ENCODE data around the gene CSNK1A1. TPM values are rescaled to one million over a fixed set of nuclear protein-coding genes. Genes with fewer than 3 reads are reported as not detected.

The CSNK1A1 gene
- total RNA-seq, 1 experiment from 2014 or later, result 244 TPM

DNA sequence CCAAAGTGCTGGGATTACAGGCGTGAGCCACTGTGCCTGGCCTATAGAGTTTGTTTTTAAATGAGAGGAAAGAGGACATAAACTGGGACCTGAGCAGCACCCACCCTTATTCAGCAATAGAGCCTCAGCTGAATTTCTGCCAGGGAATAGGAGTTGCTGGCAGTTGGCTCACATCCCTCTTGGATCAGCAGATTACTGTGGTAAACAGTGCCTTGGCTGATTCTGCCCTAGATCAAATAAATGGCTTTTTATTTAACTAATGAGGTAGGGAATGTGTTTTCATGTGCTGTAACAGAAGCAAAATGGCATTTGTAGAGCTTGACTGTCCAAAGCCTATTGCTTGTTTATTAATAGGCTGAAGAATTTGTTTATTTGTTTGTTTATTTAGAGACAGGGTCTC lies 32.2 kb upstream of the CSNK1A1 start:
- TF ChIP-seq, protein P1, sequence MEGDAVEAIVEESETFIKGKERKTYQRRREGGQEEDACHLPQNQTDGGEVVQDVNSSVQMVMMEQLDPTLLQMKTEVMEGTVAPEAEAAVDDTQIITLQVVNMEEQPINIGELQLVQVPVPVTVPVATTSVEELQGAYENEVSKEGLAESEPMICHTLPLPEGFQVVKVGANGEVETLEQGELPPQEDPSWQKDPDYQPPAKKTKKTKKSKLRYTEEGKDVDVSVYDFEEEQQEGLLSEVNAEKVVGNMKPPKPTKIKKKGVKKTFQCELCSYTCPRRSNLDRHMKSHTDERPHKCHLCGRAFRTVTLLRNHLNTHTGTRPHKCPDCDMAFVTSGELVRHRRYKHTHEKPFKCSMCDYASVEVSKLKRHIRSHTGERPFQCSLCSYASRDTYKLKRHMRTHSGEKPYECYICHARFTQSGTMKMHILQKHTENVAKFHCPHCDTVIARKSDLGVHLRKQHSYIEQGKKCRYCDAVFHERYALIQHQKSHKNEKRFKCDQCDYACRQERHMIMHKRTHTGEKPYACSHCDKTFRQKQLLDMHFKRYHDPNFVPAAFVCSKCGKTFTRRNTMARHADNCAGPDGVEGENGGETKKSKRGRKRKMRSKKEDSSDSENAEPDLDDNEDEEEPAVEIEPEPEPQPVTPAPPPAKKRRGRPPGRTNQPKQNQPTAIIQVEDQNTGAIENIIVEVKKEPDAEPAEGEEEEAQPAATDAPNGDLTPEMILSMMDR (conservative IDR thresholded peaks at IDR 0.05; ENCODE audit: low read depth, low read length), result no peak
- TF ChIP-seq EZH2 (IDR thresholded peaks at IDR 0.05; ENCODE audit: borderline replicate concordance, low read depth, low read length, poor library complexity, severe bottlenecking), result no peak
- no TSS peak for BruUV-seq (replicated peaks)
- Histone ChIP-seq H3K4me3 (ENCODE audit: low read depth, low read length, poor library complexity, severe bottlenecking) (no peak overlapping the region), H3K9me3 (ENCODE audit: low read depth, low read length, poor library complexity, severe bottlenecking) (no peaks in the 10 kb centered on the region), H3K36me3 (ENCODE audit: insufficient read depth, low read length, poor library complexity, severe bottlenecking) (no peaks in the 10 kb centered on the region), H3K27me3 (replicated peaks; ENCODE audit: insufficient read depth, low read depth, low read length, poor library complexity) (no peaks in the 10 kb centered on the region), H3K4me1 (ENCODE audit: insufficient read depth, low read length, poor library complexity, severe bottlenecking) (peaks cover 9% of the 10 kb centered on the region), H3K27ac (ENCODE audit: low read depth, low read length, poor library complexity, severe bottlenecking) (no peak overlapping the region)
- DNase-seq (ENCODE audit: low spot score), result no peak
- POLR2A ChIA-PET (ENCODE audit: low non-redundant PET), result no interaction called here
- intact Hi-C loops (cut with micrococcal nuclease; ENCODE audit: unreplicated experiment), result no loop called here
- CTCF ChIA-PET, result no interaction called here

DNA sequence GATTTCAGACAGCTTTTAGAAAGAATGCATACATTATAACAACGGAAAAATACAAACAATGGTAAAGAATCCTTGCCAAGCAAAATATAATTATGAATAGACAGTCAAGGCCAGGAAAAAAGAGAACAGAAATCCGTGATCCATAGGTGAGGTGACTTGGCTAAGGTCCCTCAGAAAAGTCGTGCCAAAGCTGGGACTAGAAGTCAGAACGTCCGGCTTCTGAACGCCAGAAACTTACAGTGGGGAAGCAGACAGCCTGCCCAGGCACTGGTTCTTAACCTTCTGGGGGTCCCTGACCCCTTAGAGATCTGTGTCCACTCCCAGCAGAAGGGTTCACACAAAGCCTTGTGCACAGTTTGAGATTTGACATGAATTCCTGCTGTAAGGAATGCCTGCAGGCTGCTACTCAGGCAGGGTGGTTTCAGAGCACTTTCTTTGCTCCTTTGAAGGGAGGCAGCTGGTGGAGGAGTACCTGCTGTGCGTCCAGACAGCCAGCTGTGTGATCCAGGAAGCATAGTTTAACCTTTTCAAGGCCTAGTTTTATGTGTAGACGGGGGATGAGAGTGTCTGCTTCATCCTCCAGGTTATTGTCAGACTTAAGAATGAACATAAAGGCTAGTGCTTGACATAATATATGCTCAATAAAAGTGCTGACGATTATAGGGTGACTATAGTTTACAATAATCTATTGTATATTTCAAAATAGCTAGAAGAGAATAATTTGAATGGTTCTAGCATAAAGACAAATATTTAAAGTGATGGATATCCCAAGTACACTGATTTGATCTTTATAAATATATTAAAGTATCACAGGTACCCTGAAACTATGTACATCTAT lies 30.9 kb upstream of the CSNK1A1 start:
- intact Hi-C loops (cut with micrococcal nuclease; ENCODE audit: unreplicated experiment), result no loop called here
- no TSS peak for BruUV-seq (replicated peaks)
- POLR2A ChIA-PET (ENCODE audit: low non-redundant PET), result interaction anchor here (0.6 kb wide), 1 partner anchor 444 kb away, joined by 4 read pairs; no protein-coding TSS in a partner anchor
- Histone ChIP-seq H3K9me3 (ENCODE audit: low read depth, low read length, poor library complexity, severe bottlenecking) (no peaks in the 10 kb centered on the region), H3K36me3 (ENCODE audit: insufficient read depth, low read length, poor library complexity, severe bottlenecking) (no peaks in the 10 kb centered on the region), H3K27me3 (replicated peaks; ENCODE audit: insufficient read depth, low read depth, low read length, poor library complexity) (no peaks in the 10 kb centered on the region), H3K27ac (ENCODE audit: low read depth, low read length, poor library complexity, severe bottlenecking) (no peak overlapping the region), H3K4me1 (ENCODE audit: insufficient read depth, low read length, poor library complexity, severe bottlenecking) (peaks cover 9% of the 10 kb centered on the region), H3K4me3 (ENCODE audit: low read depth, low read length, poor library complexity, severe bottlenecking) (peak overlapping the region; percentile 49)
- TF ChIP-seq EZH2 (IDR thresholded peaks at IDR 0.05; ENCODE audit: borderline replicate concordance, low read depth, low read length, poor library complexity, severe bottlenecking), result no peak
- TF ChIP-seq, protein P1 (conservative IDR thresholded peaks at IDR 0.05; ENCODE audit: low read depth, low read length), result no peak
- CTCF ChIA-PET, result no interaction called here
- peak; percentile 31 for DNase-seq (ENCODE audit: low spot score)

DNA sequence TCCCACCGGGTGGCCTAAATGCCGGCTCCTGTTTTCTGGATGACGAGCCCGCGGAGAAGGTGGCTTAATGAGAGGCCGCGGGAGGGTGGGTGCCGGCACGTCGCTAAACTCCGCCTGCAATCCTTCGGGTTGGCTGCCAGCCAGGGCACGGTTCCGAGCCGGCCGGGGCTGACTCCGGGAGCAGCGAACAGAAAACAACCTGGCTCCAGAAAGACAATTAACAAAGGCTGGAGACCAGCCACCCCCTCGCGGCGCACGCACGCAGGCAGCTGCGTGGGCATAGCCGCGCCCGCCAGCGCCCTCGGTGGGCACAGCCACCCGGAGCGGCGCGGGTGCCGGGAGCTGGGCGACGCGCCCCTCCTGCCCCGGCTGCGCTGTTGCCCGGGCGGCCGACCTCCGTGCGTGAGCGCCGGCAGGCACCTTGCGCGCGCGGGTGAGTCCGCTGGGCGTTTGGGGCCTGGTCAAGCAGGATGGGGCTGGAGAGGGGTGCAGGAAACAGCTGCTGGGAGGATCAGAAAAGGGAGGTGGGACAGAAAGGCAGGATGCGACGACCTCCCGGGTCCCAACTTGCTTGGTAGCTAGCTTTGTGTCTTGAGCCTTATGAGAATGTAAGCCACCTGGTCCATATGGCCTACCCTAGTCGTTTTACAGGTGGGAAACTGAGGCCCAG lies 30.1 kb upstream of the CSNK1A1 start, which contains the start of gene ARHGEF37:
Gene ARHGEF37, plus strand, starts transcription at position 307 of the 670 bp plus-strand sequence. CDS start 16,272 bp downstream, outside the sequence.
- DNase-seq (ENCODE audit: low spot score), result peak; percentile 51
- intact Hi-C loops (cut with micrococcal nuclease; ENCODE audit: unreplicated experiment), result no loop called here
- Histone ChIP-seq H3K4me1 (ENCODE audit: insufficient read depth, low read length, poor library complexity, severe bottlenecking) (peaks cover 9% of the 10 kb centered on the region), H3K27me3 (replicated peaks; ENCODE audit: insufficient read depth, low read depth, low read length, poor library complexity) (no peaks in the 10 kb centered on the region), H3K4me3 (ENCODE audit: low read depth, low read length, poor library complexity, severe bottlenecking) (peak within 1 kb of the TSS; percentile 49), H3K9me3 (ENCODE audit: low read depth, low read length, poor library complexity, severe bottlenecking) (no peaks in the 10 kb centered on the region), H3K27ac (ENCODE audit: low read depth, low read length, poor library complexity, severe bottlenecking) (peak within 1 kb of the TSS; percentile 15), H3K36me3 (ENCODE audit: insufficient read depth, low read length, poor library complexity, severe bottlenecking) (no peaks in the 10 kb centered on the region)
- CTCF ChIA-PET, result no interaction called here
- TF ChIP-seq, protein P1 (conservative IDR thresholded peaks at IDR 0.05; ENCODE audit: low read depth, low read length), result no peak
- no peak for TF ChIP-seq EZH2 (IDR thresholded peaks at IDR 0.05; ENCODE audit: borderline replicate concordance, low read depth, low read length, poor library complexity, severe bottlenecking)
- BruUV-seq (replicated peaks), result no TSS peak
- POLR2A ChIA-PET (ENCODE audit: low non-redundant PET), result interaction anchor here (0.6 kb wide), 1 partner anchor 444 kb away, joined by 4 read pairs; no protein-coding TSS in a partner anchor

Data from A673 (cell line).